ENCODE results near the gene KRT10. TPM values are rescaled to one million over a fixed set of nuclear protein-coding genes. Genes with fewer than 3 reads are reported as not detected.

KRT10 gene
- total RNA-seq, 1 experiment from 2014 or later: 28.4 TPM

GRCh38 chr17:40813804-40814203 is 8.6 kb downstream of the KRT10 start:
- no CpG with 5 or more reads among the region's 4 CpGs for WGBS (ENCODE audit: extremely low coverage, insufficient read length, low lambda C conversion rate)
- no peak for DNase-seq
- H3K4me1 Mint-ChIP-seq: no peaks in the 10 kb centered on the region

More at GRCh38 chr17:40813804-40814203, 8.6 kb downstream of the KRT10 start:
- H3K4me2 ChIP-seq (ENCODE audit: insufficient read depth, insufficient read length, low read length): no peak overlapping the region
- H3K79me1 ChIP-seq (ENCODE audit: insufficient read depth, low read depth, low read length, poor library complexity, severe bottlenecking): no peaks in the 10 kb centered on the region
- no peak overlapping the region for H3K27ac Mint-ChIP-seq
- no peak overlapping the region for H3T11ph ChIP-seq (ENCODE audit: low read length)
- no peak overlapping the region for H3K23ac ChIP-seq (ENCODE audit: insufficient read length, low read depth, low read length)
- no peak for TF ChIP-seq CTCF (conservative IDR thresholded peaks at IDR 0.05)
- no peak overlapping the region for H4K5ac ChIP-seq (ENCODE audit: insufficient read length, low read depth, low read length)
- H4K91ac ChIP-seq (ENCODE audit: insufficient read length, low read depth, low read length): no peak overlapping the region
- no peaks in the 10 kb centered on the region for H3K4me1 ChIP-seq (ENCODE audit: insufficient read depth, low read length)
- H3K56ac ChIP-seq (ENCODE audit: insufficient read length, low read depth, low read length): no peak overlapping the region
- H3K9ac ChIP-seq (ENCODE audit: extremely low read depth, insufficient read length, low read length): no peak overlapping the region
- peaks cover 78% of the 10 kb centered on the region for H3K27me3 Mint-ChIP-seq (ENCODE audit: low read depth)
- no peak overlapping the region for H4K8ac ChIP-seq (replicated peaks; ENCODE audit: insufficient read length, low read depth, low read length)
- H3K9me3 Mint-ChIP-seq: no peaks in the 10 kb centered on the region
- peaks cover 1% of the 10 kb centered on the region; the same call in 1 of the 2 replicates for H3K27me3 ChIP-seq (ENCODE audit: insufficient read depth, low read length)
- H3K4ac ChIP-seq (ENCODE audit: low read depth, low read length): no peak overlapping the region
- H2BK15ac ChIP-seq (ENCODE audit: low read depth, low read length): no peak overlapping the region
- no peak overlapping the region for H3K4me3 Mint-ChIP-seq
- H3K36me3 Mint-ChIP-seq (ENCODE audit: insufficient read depth in 1 of 3, low read depth in 3 of 3): peaks cover 0 to 10% (median 8%) of the 10 kb centered on the region in 3 experiments; a peak in 5 of 7 replicates
- H3K79me2 ChIP-seq (ENCODE audit: insufficient read depth, low read length): no peaks in the 10 kb centered on the region
- no peak overlapping the region for H2AK5ac ChIP-seq (ENCODE audit: insufficient read length, low read length)
- no peak overlapping the region for H2BK120ac ChIP-seq (ENCODE audit: low read depth, low read length, poor library complexity, severe bottlenecking)
- no peaks in the 10 kb centered on the region for H3K9me3 ChIP-seq (ENCODE audit: control insufficient read depth, low read depth, low read length)
- no peaks in the 10 kb centered on the region for H4K20me1 ChIP-seq (ENCODE audit: control insufficient read depth, insufficient read depth, insufficient read length)
- no peak overlapping the region for H2BK20ac ChIP-seq (ENCODE audit: low read depth, low read length, poor library complexity, severe bottlenecking)
- H2BK5ac ChIP-seq (ENCODE audit: insufficient read length, low read length): no peak overlapping the region
- H2AFZ ChIP-seq (ENCODE audit: low read length): no peak overlapping the region
- H3K23me2 ChIP-seq (ENCODE audit: insufficient read length, low read depth, low read length, poor library complexity, severe bottlenecking): peaks cover 3% of the 10 kb centered on the region
- H3K18ac ChIP-seq (ENCODE audit: insufficient read length, low read depth, low read length): no peak overlapping the region
- no peak overlapping the region for H3K14ac ChIP-seq (ENCODE audit: insufficient read depth, low read length)
- H3K27ac ChIP-seq (ENCODE audit: insufficient read length, low read depth, low read length): no peak overlapping the region
- no peak overlapping the region for H2BK12ac ChIP-seq (ENCODE audit: insufficient read length, low read depth, low read length)

Data from H9 (cell line).